ENCODE measurements around the gene MGLL.

GRCh38 chr3:127651516-127652172 lies 170.7 kb downstream of the MGLL start:
- no peak for TF ChIP-seq CTCF (IDR thresholded peaks at IDR 0.05)
- TF ChIP-seq CREB1 (CRISPR knock-in tag; IDR thresholded peaks at IDR 0.05): no peak
- TF ChIP-seq ETV6 (CRISPR knock-in tag; IDR thresholded peaks at IDR 0.05): no peak
- no peak for TF ChIP-seq SOX15 (CRISPR knock-in tag; IDR thresholded peaks at IDR 0.05)
